ENCODE data around the gene IP6K1. TPM values are rescaled to one million over a fixed set of nuclear protein-coding genes. Genes with fewer than 3 reads are reported as not detected.
A peak's percentile ranks its signal among the peaks of the same experiment; 100 is the strongest.
"Not testable (repeated sequence)": the region's sequence is repeated elsewhere in the genome, so short reads cannot be mapped to it uniquely, and the experiment has no call there.

IP6K1 gene
- total RNA-seq, 1 donor from 2014 or later: 39.5 TPM

DNA sequence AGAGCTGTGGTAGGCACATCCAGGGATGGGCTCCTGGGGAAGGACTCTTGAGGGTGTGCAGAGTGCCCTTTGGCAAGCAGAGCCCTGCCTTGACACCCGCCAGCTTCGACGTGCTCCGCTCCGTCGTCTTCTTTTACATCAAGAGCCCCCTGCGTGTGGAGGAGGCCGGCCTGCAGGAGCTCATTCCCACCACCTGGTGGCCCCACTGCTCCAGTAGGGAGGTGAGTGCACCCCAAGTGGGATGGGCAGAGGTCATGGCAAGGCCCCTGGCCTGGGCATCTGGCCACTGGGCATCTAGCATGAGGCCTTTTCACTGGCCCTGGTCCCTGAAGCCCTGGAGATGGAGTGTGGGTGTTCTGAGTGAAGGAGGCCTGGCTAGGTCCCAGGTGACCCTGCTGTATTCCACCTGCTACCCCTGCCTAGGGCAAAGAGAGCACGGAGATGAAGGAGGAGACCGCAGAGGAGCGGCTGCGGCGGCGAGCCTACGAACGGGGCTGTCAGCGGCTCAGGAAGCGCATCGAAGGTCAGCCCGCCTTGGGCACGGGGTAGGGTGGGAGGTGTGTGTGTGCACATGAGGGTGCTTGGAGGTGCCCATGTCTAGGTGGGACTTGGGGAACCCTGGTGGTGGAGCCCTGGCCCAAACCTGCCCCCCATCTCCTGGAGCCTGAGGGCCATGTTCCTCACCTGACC, 84.8 kb downstream of the IP6K1 start:
- Histone ChIP-seq H3K4me3 (no peak overlapping the region), H3K9me3 (no peaks in the 10 kb centered on the region), H3K4me1 (no peaks in the 10 kb centered on the region), H3K27me3 (no peaks in the 10 kb centered on the region), H3K36me3 (peaks cover 40% of the 10 kb centered on the region), H3K27ac (no peak overlapping the region)
- ATAC-seq (no peak), DNase-seq (no peak)
- TF ChIP-seq CTCF (IDR thresholded peaks at IDR 0.05): peak; percentile 26
- intact Hi-C loops (cut with DNase I): no loop called here

GRCh38 chr3:49700453-49701128, 85.8 kb downstream of the IP6K1 start:
- intact Hi-C loops (cut with DNase I): no loop called here
- Histone ChIP-seq H3K9me3 (no peaks in the 10 kb centered on the region), H3K4me1 (no peaks in the 10 kb centered on the region), H3K36me3 (peaks cover 32% of the 10 kb centered on the region), H3K4me3 (no peak overlapping the region), H3K27me3 (no peaks in the 10 kb centered on the region), H3K27ac (no peak overlapping the region)
- TF ChIP-seq CTCF (IDR thresholded peaks at IDR 0.05): no peak
- DNase-seq: no peak
- no peak for ATAC-seq

DNA sequence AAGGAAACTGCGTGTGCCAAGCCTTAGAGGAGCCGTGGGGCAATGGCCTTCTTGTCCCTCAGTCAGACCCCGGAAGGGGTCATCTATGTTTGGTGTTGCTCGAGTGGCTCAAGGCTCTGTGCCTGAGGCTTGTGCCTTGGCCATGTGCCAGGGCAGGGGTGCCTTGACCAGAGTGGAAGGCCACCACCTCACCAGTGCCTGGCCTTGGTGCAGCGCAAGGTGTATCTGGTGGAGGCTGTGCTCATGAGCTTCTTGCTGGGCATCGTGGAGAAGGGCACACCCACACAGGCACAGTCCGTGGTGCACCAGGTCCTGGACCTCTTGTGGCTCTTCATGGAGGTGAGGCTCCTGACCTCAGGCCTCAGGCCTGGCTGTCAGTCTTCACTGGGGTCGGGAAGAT, 86.3 kb downstream of the IP6K1 start:
- ATAC-seq (no peak), DNase-seq (no peak)
- Histone ChIP-seq H3K27ac (no peak overlapping the region), H3K9me3 (no peaks in the 10 kb centered on the region), H3K27me3 (no peaks in the 10 kb centered on the region), H3K36me3 (peaks cover 27% of the 10 kb centered on the region), H3K4me1 (no peaks in the 10 kb centered on the region), H3K4me3 (no peak overlapping the region)
- intact Hi-C loops (cut with DNase I): no loop called here
- TF ChIP-seq CTCF (IDR thresholded peaks at IDR 0.05): no peak

DNA sequence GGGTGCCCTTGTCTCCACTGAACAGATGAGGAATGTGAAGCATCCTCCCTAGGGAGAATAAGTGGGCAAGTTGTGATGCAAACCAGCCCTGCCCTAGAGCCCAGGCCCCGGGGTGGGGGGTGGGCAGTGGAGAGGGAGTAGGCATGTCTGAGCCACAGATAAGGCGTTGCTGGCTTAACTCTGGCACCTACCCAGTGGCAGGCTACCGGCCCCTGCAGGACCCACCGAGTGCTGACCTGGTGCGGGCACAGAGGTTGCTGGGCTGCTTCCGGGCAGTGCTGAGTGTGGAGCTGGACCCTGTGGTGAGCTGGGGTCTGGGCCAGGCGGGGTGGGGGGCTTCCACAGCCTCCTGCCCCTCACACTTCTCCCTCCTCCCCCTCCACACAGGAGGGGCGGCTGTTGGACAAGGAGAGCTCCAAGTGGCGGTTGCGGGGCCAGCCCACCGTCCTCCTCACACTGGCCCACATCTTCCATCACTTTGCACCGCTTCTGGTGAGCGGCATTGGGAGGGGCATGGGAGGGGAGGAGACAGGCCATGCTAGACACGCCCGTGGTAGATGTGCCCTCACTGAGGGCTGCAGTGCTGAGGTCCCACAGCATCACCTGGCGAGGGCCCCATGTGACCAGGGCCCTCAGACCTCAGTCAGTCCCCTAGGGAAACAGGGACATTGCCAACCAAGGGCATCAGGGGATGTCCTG, 86.9 kb downstream of the IP6K1 start:
- intact Hi-C loops (cut with DNase I): no loop called here
- TF ChIP-seq CTCF (IDR thresholded peaks at IDR 0.05): no peak
- no peak for DNase-seq
- no peaks in the 10 kb centered on the region for H3K9me3 ChIP-seq
- ATAC-seq: peak; percentile 42
- H3K4me3 ChIP-seq: no peak overlapping the region
- H3K36me3 ChIP-seq: peaks cover 25% of the 10 kb centered on the region
- no peaks in the 10 kb centered on the region for H3K27me3 ChIP-seq
- no peak overlapping the region for H3K27ac ChIP-seq
- no peaks in the 10 kb centered on the region for H3K4me1 ChIP-seq

GRCh38 chr3:49695350-49696015, 90.9 kb downstream of the IP6K1 start:
- intact Hi-C loops (cut with DNase I); H3K4me3 ChIP-seq; H3K36me3 ChIP-seq; H3K27ac ChIP-seq; H3K9me3 ChIP-seq; H3K27me3 ChIP-seq; ATAC-seq; DNase-seq: not testable (repeated sequence)
- H3K4me1 ChIP-seq: peaks cover 10% of the 10 kb centered on the region

DNA sequence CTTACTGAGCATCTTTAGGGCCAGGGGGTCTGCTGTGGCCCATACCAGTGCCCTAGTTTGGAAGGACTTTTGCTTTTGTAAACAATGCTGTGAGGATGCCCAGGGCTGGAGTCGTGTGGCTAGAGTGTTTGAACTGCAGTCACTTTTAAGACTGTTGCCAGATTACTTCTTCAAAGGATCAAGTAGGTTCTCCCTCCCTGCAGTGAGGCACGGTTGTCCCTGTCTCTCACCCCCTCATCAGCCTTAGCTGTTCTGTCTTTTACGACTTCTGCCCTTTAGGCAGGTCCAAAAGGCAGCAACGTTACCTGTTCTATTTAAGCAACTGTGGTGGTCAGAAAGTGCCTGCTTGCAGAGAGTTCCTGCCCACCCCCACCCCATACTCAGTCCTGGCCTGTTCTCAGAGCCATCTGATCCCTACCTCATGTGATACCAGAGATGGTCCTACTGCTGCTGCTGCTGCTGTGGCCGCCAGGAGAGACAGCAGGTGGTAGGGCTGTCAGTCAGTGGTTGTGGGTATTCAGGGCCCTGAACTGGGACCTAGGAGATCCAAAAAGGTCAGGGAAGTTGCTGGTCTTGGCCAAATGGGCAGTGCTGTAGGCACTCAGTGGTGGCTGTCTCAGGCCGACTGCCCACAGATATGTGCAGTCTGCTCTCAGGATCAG, 91.8 kb downstream of the IP6K1 start:
- H3K27ac ChIP-seq; intact Hi-C loops (cut with DNase I); H3K27me3 ChIP-seq; H3K4me3 ChIP-seq; H3K9me3 ChIP-seq; H3K36me3 ChIP-seq; ATAC-seq; DNase-seq: not testable (repeated sequence)
- peaks cover 14% of the 10 kb centered on the region for H3K4me1 ChIP-seq

DNA sequence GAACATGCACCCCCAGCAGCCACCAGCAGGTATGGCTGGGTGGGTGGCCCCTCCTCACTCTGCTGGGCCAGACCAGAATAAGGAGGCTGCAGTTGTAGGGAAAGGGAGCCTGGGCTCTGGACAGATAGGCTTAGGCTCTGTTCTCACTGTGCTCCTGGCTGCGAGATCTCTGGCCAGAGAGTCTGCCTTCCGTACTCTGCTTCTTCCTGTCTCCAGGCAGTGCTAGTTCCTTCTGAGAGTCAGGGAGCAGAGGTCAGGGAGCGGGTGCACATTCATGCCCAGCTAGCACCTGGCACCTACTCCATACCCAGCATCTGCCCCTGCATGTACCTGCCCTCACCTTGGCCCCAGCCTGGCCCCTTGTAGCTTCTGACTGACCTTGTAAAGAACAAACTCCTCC, 94.9 kb downstream of the IP6K1 start:
- H3K27me3 ChIP-seq; DNase-seq; intact Hi-C loops (cut with DNase I); ATAC-seq; H3K9me3 ChIP-seq; H3K36me3 ChIP-seq; H3K27ac ChIP-seq; H3K4me3 ChIP-seq: not testable (repeated sequence)
- H3K4me1 ChIP-seq: peaks cover 19% of the 10 kb centered on the region

DNA sequence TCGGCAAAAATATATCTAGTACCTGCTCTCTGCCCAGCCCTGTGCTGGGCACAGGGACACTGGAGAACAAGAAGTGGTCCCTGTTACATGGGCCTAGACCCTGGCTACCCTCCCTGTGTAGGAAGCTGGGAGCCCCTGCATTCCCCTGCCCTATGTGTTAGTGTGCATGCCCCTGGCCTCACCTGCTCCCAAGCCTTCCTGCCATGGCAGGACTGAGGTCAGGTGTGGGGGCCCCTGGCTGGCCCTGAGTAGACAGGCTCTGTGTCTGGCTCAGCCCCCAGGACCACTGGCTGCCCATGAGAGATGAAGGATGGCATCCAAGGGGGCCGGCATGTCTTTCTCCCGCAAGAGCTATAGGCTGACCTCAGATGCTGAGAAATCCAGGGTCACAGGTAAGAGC, 95.5 kb downstream of the IP6K1 start:
- H3K4me1 ChIP-seq: peaks cover 19% of the 10 kb centered on the region
- H3K27ac ChIP-seq; ATAC-seq; H3K9me3 ChIP-seq; H3K36me3 ChIP-seq; intact Hi-C loops (cut with DNase I); H3K27me3 ChIP-seq; DNase-seq: not testable (repeated sequence)
- peak overlapping the region; percentile 100 for H3K4me3 ChIP-seq

Data from upper lobe of right lung (tissue), 1 donor.